ENCODE data around the gene BOD1.

BOD1 gene

GRCh38 chr5:173611706-173612105 is 4.7 kb downstream of the BOD1 start:
- no peak for DNase-seq (ENCODE audit: low spot score)
- in situ Hi-C loops (cut with MboI; ENCODE audit: low sequenced_read_pairs, unreplicated experiment) = loop anchor here (25.0 kb wide), 1 partner anchor 701 kb away; no protein-coding TSS in a partner anchor
- TF ChIP-seq CTCF (IDR thresholded peaks at IDR 0.05; ENCODE audit: borderline replicate concordance, control extremely low read depth, extremely low read depth, insufficient read depth, missing control alignments) = no peak

GRCh38 chr5:173604141-173604540 is 12.3 kb downstream of the BOD1 start:
- no peak for DNase-seq (ENCODE audit: low spot score)
- TF ChIP-seq CTCF (IDR thresholded peaks at IDR 0.05; ENCODE audit: borderline replicate concordance, control extremely low read depth, extremely low read depth, insufficient read depth, missing control alignments) = no peak
- in situ Hi-C loops (cut with MboI; ENCODE audit: low sequenced_read_pairs, unreplicated experiment) = loop anchor here (25.0 kb wide), 1 partner anchor 708 kb away; no protein-coding TSS in a partner anchor

- no peak for DNase-seq (ENCODE audit: low spot score)
- in situ Hi-C loops (cut with MboI; ENCODE audit: low sequenced_read_pairs, unreplicated experiment) = loop anchor here (25.0 kb wide), 1 partner anchor 710 kb away; no protein-coding TSS in a partner anchor
- TF ChIP-seq CTCF (IDR thresholded peaks at IDR 0.05; ENCODE audit: borderline replicate concordance, control extremely low read depth, extremely low read depth, insufficient read depth, missing control alignments) = no peak
Measured at GRCh38 chr5:173602423-173602822, 14.0 kb downstream of the BOD1 start.

- no peak for DNase-seq (ENCODE audit: low spot score)
- in situ Hi-C loops (cut with MboI; ENCODE audit: low sequenced_read_pairs, unreplicated experiment) = no loop called here
- no peak for TF ChIP-seq CTCF (IDR thresholded peaks at IDR 0.05; ENCODE audit: borderline replicate concordance, control extremely low read depth, extremely low read depth, insufficient read depth, missing control alignments)
Measured at GRCh38 chr5:173598686-173599085, 17.8 kb downstream of the BOD1 start.

- in situ Hi-C loops (cut with MboI; ENCODE audit: low sequenced_read_pairs, unreplicated experiment) = no loop called here
- DNase-seq (ENCODE audit: low spot score) = no peak
- TF ChIP-seq CTCF (IDR thresholded peaks at IDR 0.05; ENCODE audit: borderline replicate concordance, control extremely low read depth, extremely low read depth, insufficient read depth, missing control alignments) = no peak
Measured at GRCh38 chr5:173597304-173597703, 19.1 kb downstream of the BOD1 start.

GRCh38 chr5:173595841-173596240 is 20.6 kb downstream of the BOD1 start:
- in situ Hi-C loops (cut with MboI; ENCODE audit: low sequenced_read_pairs, unreplicated experiment) = no loop called here

More at GRCh38 chr5:173595841-173596240, 20.6 kb downstream of the BOD1 start:
- TF ChIP-seq CTCF (IDR thresholded peaks at IDR 0.05; ENCODE audit: borderline replicate concordance, control extremely low read depth, extremely low read depth, insufficient read depth, missing control alignments) = no peak
- DNase-seq (ENCODE audit: low spot score) = no peak

Data from GM13976 (cell line).